ENCODE data around the gene RIGI. TPM values are rescaled to one million over a fixed set of nuclear protein-coding genes. Genes with fewer than 3 reads are reported as not detected.

Gene RIGI
- total RNA-seq, 1 experiment from 2014 or later = 1.2 TPM

- no peak for DNase-seq (ENCODE audit: low read depth, low spot score)
- in situ Hi-C loops (cut with HindIII; ENCODE audit: low pct_unique_long_range_greater_than_20kb, low sequenced_read_pairs) = no loop called here
Measured at GRCh38 chr9:32486839-32487562, 39.0 kb downstream of the RIGI start.

GRCh38 chr9:32483343-32483742, 42.7 kb downstream of the RIGI start:
- no peak for DNase-seq (ENCODE audit: low read depth, low spot score)
- in situ Hi-C loops (cut with HindIII; ENCODE audit: low pct_unique_long_range_greater_than_20kb, low sequenced_read_pairs) = no loop called here

Other genes with a start within 250 kb of the RIGI start
- 43.8 and 47.2 TPM in 2 replicates for gene ACO1, start 141.6 kb downstream of the RIGI start, total RNA-seq (2014; rRNA removed; shearing (Covaris generic))
- 0.43 and 1.9 TPM in 2 replicates for gene SMIM27, start 26.1 kb upstream of the RIGI start, total RNA-seq (2014; rRNA removed; shearing (Covaris generic))
- gene TOPORS, start 26.4 kb upstream of the RIGI start, total RNA-seq (2014; rRNA removed; shearing (Covaris generic)) = 25.3 and 26.4 TPM in 2 replicates
- 75.7 and 77.6 TPM in 2 replicates for gene NDUFB6, start 47.0 kb upstream of the RIGI start, total RNA-seq (2014; rRNA removed; shearing (Covaris generic))
- gene TAF1L, start 109.5 kb upstream of the RIGI start, total RNA-seq (2014; rRNA removed; shearing (Covaris generic)) = not detected in 2 replicates